Heart right ventricle (tissue), 16 donors: ENCODE measurements around the gene GNG13. TPM values are rescaled to one million over a fixed set of nuclear protein-coding genes. Genes with fewer than 3 reads are reported as not detected.

ENCODE experiments used
- ATAC-seq, 8 donors: fragments of 200-7000 bp; cut with Tn5 transposase; one replicate each; pipeline ENCODE4 v1.9.1; 2020; ENCODE audit warnings: mild to moderate bottlenecking in 8 of 8, moderate library complexity in 8 of 8, moderate number of reproducible peaks in 1 of 8
- DNase-seq, 2 donors: peaks; one replicate each; pipeline ENCODE4 v3.0.0-alpha.2; 2020
- H3K27ac ChIP-seq, 10 donors: fragments of 200-600 bp; sonication (generic) in 2 of 10; one replicate each; pipeline versions ENCODE4 v1.5.0 to v1.8.0; 2020 to 2022; ENCODE audit warnings: mild to moderate bottlenecking in 3 of 10
- H3K27me3 ChIP-seq, 7 donors: fragments of 200-600 bp; one replicate each; pipeline ENCODE4 v1.8.0; 2021 to 2022; ENCODE audit warnings: mild to moderate bottlenecking in 2 of 7
- H3K36me3 ChIP-seq, 9 donors: fragments of 200-600 bp; sonication (generic) in 1 of 9; one replicate each; pipeline versions ENCODE4 v1.5.0 to v1.8.0; 2020 to 2022; ENCODE audit warnings: mild to moderate bottlenecking in 2 of 9
- H3K4me1 ChIP-seq, 9 donors: fragments of 200-600 bp; sonication (generic) in 1 of 9; one replicate each; pipeline versions ENCODE4 v1.5.0 to v1.8.0; 2020 to 2022; ENCODE audit warnings: mild to moderate bottlenecking in 4 of 9
- H3K4me3 ChIP-seq, 10 donors: fragments of 200-600 bp; sonication (generic) in 2 of 10; one replicate each; pipeline versions ENCODE4 v1.5.0 to v1.8.0; 2020 to 2022; ENCODE audit warnings: mild to moderate bottlenecking in 7 of 10, moderate library complexity in 2 of 10
- H3K9me3 ChIP-seq, 11 donors: fragments of 200-600 bp in 10 of 11; sonication (generic) in 2 of 11; one replicate each; pipeline versions ENCODE4 v1.5.0 to v1.8.0; 2013 to 2022; ENCODE audit warnings: mild to moderate bottlenecking in 2 of 11, control low read depth in 1 of 11, moderate library complexity in 1 of 11
- WGBS, 2 donors: extraction: QIAGEN DNeasy Blood & Tissue Kit; methylation state at CpG; one replicate each; pipeline ENCODE4 v1.1.7; 2013; ENCODE audit warnings: inconsistent platforms in 1 of 2; 5-methylcytosine and 5-hydroxymethylcytosine counted together
- intact Hi-C, 10 donors: fragments of 100-400 bp; cut with DNase I; formaldehyde crosslinking; loops; one replicate each; pipeline versions ENCODE4 v1.11.1 to v1.14.2; 2022
- polyA plus RNA-seq, 2 donors: library from polyadenylated mRNA; stranded (reverse); fragments of 200-250 nt; gene quantifications; one replicate each; pipeline ENCODE4 v1.2.3, GENCODE V29; 2013
- total RNA-seq, 10 donors: library from RNA; stranded (reverse); fragmentation: NEBNext Ultra II Directional in 3 of 10; extraction: Animal tissue kit (Norgen Biotek cat#: 25700) in 3 of 10; gene quantifications; one replicate each; pipeline versions ENCODE4 v1.2.1 to v1.2.4, GENCODE V29; 2021 to 2023
- TF ChIP-seq, protein P1 (sequence below), 9 donors: fragments of 200-600 bp; sonication (generic) in 2 of 9; IDR thresholded peaks; one replicate each; pipeline versions ENCODE4 v1.5.0 to v1.8.0; 2021 to 2022; ENCODE audit warnings: antibody characterized with exemption in 9 of 9, mild to moderate bottlenecking in 5 of 9, moderate library complexity in 1 of 9
- donor health status: Arrhythmogenic right ventricular cardiomyopathy.
- donor health status: ischemic (EF 13 %, LVEDD 7.1; RV severe dilation, severe dysfunction).
- donor health status: healthy with polysubstance abuse.
- donor health status: DM: no; HTN: yes; CAD: no.
- donor health status: DM: no; HTN: no; CAD: no.
- donor health status: ischemic (EF 25% LVEDD 6.9; RV normal size, moderate dysfunction).
- donor health status: ischemic (EF 25% LVEDD 5.7; RV mildly dilated, moderate dysfunction).
- donor health status: healthy.
- donor health status: DM: yes; HTN: yes; CAD: no.
- donor health status: Ischemic cardiomyopathy.
- donor health status: ischemic (EF 35%, LVEDD 5.7; RV mildly dilated, moderate dysfunction).
- donor health status: nonischemic (EF 11% LVEDD 7.7; RV severe dilation, severe dysfunction).
- donor health status: DM: yes; HTN: yes; CAD: no.
- donor health status: PGD.
- donor health status: ischemic (EF 29% LVEDD 5.4; RV normal size, mild dysfunction).
- donor health status: nonischemic (EF 23%, LVEDD 6.1; RV moderate dilation, normal function).

The GNG13 gene
- total and polyA plus RNA-seq, 12 donors, result not detected

DNA sequence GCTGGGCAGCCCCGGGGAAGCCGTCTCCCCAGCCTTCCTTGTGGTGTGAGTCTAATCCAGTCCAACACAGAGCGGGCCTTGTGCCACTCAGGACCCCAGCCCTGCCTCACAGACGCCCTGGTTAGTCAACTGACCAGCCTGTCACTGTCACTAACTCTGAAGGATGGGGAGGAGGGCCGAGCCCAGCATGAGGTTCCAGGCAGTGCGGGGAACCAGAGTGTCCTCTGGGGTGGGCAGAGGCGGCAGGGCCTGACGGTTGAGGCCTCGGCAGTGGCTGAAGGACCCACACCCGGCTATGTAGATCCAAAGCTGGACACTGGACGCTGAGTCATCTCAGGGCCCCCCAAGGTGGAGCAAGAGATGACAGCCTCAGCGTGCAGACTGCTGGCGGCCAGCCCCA, 21.0 kb downstream of the GNG13 start:
- no peak overlapping the region for H3K4me3 ChIP-seq
- no peaks in the 10 kb centered on the region for H3K36me3 ChIP-seq
- DNase-seq, result no peak
- TF ChIP-seq, protein P1, sequence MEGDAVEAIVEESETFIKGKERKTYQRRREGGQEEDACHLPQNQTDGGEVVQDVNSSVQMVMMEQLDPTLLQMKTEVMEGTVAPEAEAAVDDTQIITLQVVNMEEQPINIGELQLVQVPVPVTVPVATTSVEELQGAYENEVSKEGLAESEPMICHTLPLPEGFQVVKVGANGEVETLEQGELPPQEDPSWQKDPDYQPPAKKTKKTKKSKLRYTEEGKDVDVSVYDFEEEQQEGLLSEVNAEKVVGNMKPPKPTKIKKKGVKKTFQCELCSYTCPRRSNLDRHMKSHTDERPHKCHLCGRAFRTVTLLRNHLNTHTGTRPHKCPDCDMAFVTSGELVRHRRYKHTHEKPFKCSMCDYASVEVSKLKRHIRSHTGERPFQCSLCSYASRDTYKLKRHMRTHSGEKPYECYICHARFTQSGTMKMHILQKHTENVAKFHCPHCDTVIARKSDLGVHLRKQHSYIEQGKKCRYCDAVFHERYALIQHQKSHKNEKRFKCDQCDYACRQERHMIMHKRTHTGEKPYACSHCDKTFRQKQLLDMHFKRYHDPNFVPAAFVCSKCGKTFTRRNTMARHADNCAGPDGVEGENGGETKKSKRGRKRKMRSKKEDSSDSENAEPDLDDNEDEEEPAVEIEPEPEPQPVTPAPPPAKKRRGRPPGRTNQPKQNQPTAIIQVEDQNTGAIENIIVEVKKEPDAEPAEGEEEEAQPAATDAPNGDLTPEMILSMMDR (IDR thresholded peaks at IDR 0.05), result no peak
- H3K27me3 ChIP-seq, result peaks cover 4 to 58% (median 45%) of the 10 kb centered on the region in 7 donors
- no peak for ATAC-seq
- intact Hi-C loops, result no loop called here
- no peaks in the 10 kb centered on the region for H3K9me3 ChIP-seq
- peaks cover 0 to 9% (median 6%) of the 10 kb centered on the region in 9 donors for H3K4me1 ChIP-seq
- WGBS, 2 donors, result 72 to 74% methylated on average over 13 of the region's 13 CpGs
- H3K27ac ChIP-seq, result no peak overlapping the region

DNA sequence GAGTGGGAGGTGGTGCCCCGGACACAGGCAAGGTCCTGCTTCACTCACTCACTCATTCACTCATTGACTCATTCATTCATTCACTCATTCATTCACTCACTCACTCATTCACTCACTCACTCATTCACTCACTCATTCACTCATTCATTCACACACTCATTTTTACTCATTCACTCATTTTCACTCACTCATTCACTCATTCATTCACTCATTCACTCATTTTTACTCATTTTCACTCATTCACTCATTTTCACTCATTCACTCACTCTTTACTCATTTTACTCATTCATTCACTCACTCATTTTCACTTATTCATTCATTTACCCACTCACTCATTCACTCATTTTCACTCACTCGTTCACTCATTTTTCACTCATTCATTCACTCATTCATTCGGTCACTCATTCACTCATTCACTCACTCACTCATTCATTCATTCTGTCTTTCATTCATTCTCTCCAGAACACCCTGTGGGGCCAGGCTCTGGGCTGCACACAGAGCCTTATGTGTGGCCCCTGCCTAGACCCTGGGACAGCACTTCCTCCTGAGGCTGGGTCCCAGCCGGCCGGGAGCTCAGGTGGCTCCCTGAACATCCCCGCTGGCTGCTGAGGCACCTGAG, 21.5 kb downstream of the GNG13 start:
- no peak overlapping the region for H3K4me3 ChIP-seq
- peaks cover 4 to 63% (median 45%) of the 10 kb centered on the region in 7 donors for H3K27me3 ChIP-seq
- no peak for ATAC-seq
- no peaks in the 10 kb centered on the region for H3K36me3 ChIP-seq
- H3K9me3 ChIP-seq, result no peaks in the 10 kb centered on the region
- DNase-seq, result no peak
- H3K27ac ChIP-seq, result no peak overlapping the region
- intact Hi-C loops, result no loop called here
- 86 to 91% methylated on average over 6 of the region's 6 CpGs for WGBS, 2 donors
- TF ChIP-seq, protein P1 (IDR thresholded peaks at IDR 0.05), result no peak
- H3K4me1 ChIP-seq, result peaks cover 0 to 8% (median 6%) of the 10 kb centered on the region in 9 donors

DNA sequence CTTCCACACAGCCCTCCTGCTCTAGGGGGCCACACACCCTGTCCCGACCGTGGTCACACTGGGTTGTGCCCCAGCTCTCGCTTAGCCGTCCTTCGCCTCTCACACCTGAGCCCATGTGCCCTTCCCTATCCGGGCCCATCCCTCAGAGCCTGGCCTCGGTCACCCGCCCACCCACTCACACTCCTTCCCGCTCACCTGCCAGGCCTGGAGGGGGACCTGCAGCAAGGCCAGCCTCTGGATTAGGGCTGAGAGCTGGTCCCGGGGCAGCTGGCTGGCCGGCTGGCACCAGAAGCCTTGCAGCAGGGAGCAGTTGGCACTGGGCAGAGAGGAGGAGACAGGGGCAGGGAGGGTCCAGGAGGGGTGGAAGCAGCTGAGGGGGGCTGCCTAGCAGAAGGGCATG, 22.1 kb downstream of the GNG13 start:
- no peak overlapping the region for H3K27ac ChIP-seq
- H3K27me3 ChIP-seq, result peaks cover 4 to 63% (median 45%) of the 10 kb centered on the region in 7 donors
- H3K36me3 ChIP-seq, result no peaks in the 10 kb centered on the region
- no peaks in the 10 kb centered on the region for H3K9me3 ChIP-seq
- ATAC-seq (no peak), DNase-seq (no peak)
- no peak overlapping the region for H3K4me3 ChIP-seq
- intact Hi-C loops, result no loop called here
- WGBS, 2 donors, result 77 to 78% methylated on average over 11 of the region's 11 CpGs
- TF ChIP-seq, protein P1 (IDR thresholded peaks at IDR 0.05), result no peak
- H3K4me1 ChIP-seq, result peaks cover 0 to 2% (median under 1%) of the 10 kb centered on the region in 9 donors

DNA sequence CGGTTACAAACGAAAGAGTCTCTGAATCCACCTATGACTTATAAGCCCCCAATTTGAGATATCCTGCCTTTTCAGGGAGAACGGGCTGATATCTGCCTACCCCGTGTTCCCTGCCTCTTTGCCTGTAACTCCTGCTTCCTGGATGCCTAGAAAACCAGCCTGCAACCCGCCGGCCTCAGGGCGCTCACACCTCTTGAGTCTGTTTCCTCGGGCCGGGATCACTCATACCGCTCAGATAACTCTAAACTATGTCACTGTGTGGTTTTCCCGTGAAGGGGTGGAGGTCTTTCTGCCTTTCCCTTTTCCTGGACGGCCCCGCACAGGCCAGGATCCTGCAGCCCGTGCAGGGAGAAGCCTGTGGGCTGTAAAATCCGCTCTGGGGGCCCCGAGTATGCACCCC, 22.7 kb downstream of the GNG13 start:
- H3K9me3 ChIP-seq, result no peaks in the 10 kb centered on the region
- intact Hi-C loops, result no loop called here
- WGBS, 2 donors, result 17 to 21% methylated on average over 16 of the region's 16 CpGs
- no peaks in the 10 kb centered on the region for H3K36me3 ChIP-seq
- TF ChIP-seq, protein P1 (IDR thresholded peaks at IDR 0.05), result no peak
- H3K4me3 ChIP-seq, result no peak overlapping the region
- ATAC-seq, result no peak
- peaks cover 4 to 58% (median 39%) of the 10 kb centered on the region in 7 donors for H3K27me3 ChIP-seq
- DNase-seq, result no peak
- no peaks in the 10 kb centered on the region for H3K4me1 ChIP-seq
- H3K27ac ChIP-seq, result no peak overlapping the region
